GM12875 (cell line): Measurements from ENCODE around the gene SLC22A2.

Experiments used
- H3K4me3 ChIP-seq: one replicate; pipeline ENCODE4 v1.5.1; 2011; ENCODE audit warnings: low read depth, low read length, control low read depth
- CTCF ChIP-seq: IDR thresholded peaks from 2 replicates; pipeline ENCODE4 v1.5.1; 2011; ENCODE audit warnings: low read depth, mild to moderate bottlenecking, control low read depth, inconsistent platforms, low read length, moderate library complexity, borderline replicate concordance; ENCODE audit not compliant: insufficient read depth

The SLC22A2 gene

GRCh38 chr6:160180706-160181105 lies 77.9 kb downstream of the SLC22A2 start:
- no peak for TF ChIP-seq CTCF
- H3K4me3 ChIP-seq: no peak overlapping the region

GRCh38 chr6:160178271-160178670 lies 80.3 kb downstream of the SLC22A2 start:
- no peak overlapping the region for H3K4me3 ChIP-seq
- no peak for TF ChIP-seq CTCF

GRCh38 chr6:160177220-160177619 lies 81.4 kb downstream of the SLC22A2 start:
- no peak overlapping the region for H3K4me3 ChIP-seq
- TF ChIP-seq CTCF: no peak

GRCh38 chr6:160174681-160175080 lies 83.9 kb downstream of the SLC22A2 start:
- TF ChIP-seq CTCF: no peak

GRCh38 chr6:160173806-160174527 lies 84.7 kb downstream of the SLC22A2 start:
- no peak overlapping the region for H3K4me3 ChIP-seq
- no peak for TF ChIP-seq CTCF

More at GRCh38 chr6:160174681-160175080, 83.9 kb downstream of the SLC22A2 start:
- no peak overlapping the region for H3K4me3 ChIP-seq

- TF ChIP-seq CTCF: no peak
- H3K4me3 ChIP-seq: no peak overlapping the region
Observed at GRCh38 chr6:160172704-160173103, 85.9 kb downstream of the SLC22A2 start.

- no peak for TF ChIP-seq CTCF
- H3K4me3 ChIP-seq: no peak overlapping the region
Observed at GRCh38 chr6:160170018-160170680, 88.5 kb downstream of the SLC22A2 start.
